Type B pancreatic cell (in vitro differentiated cells): Measurements from ENCODE around the gene TCF4. TPM values are rescaled to one million over a fixed set of nuclear protein-coding genes. Genes with fewer than 3 reads are reported as not detected.

Source experiments
- DNase-seq: peaks from one replicate; pipeline ENCODE4 v3.0.0; 2021; ENCODE audit warnings: mixed read lengths; ENCODE audit not compliant: unreplicated experiment; ENCODE audit errors: extremely low spot score
- H3K27ac Mint-ChIP-seq: 2 replicates; pipeline ENCODE4 v1.8.0; 2021; ENCODE audit warnings: mild to moderate bottlenecking, mixed read lengths
- H3K27me3 Mint-ChIP-seq: 2 replicates; pipeline ENCODE4 v1.8.0; 2021; ENCODE audit warnings: mixed read lengths
- H3K36me3 Mint-ChIP-seq: 2 replicates; pipeline ENCODE4 v1.8.0; 2021; ENCODE audit warnings: mixed read lengths
- H3K4me1 Mint-ChIP-seq: one replicate; pipeline ENCODE4 v1.8.0; 2021; ENCODE audit warnings: mixed read lengths; ENCODE audit not compliant: unreplicated experiment
- H3K4me3 Mint-ChIP-seq: 2 replicates; pipeline ENCODE4 v1.8.0; 2021; ENCODE audit warnings: mild to moderate bottlenecking, mixed read lengths
- H3K9me3 Mint-ChIP-seq: 2 replicates; pipeline ENCODE4 v1.8.0; 2021; ENCODE audit warnings: mixed read lengths
- total RNA-seq: library from RNA; stranded (reverse); gene quantifications from 2 replicates; pipeline ENCODE4 v1.2.1, GENCODE V29; 2021; ENCODE audit warnings: low replicate concordance
- TF ChIP-seq, protein P1 (sequence below): fragments of 200-600 bp; sonication (generic); conservative IDR thresholded peaks from 2 replicates; pipeline ENCODE4 v1.5.0; 2021; ENCODE audit warnings: antibody characterized with exemption, mild to moderate bottlenecking

The TCF4 gene
- total RNA-seq, 1 donor from 2014 or later, result 189 TPM

DNA sequence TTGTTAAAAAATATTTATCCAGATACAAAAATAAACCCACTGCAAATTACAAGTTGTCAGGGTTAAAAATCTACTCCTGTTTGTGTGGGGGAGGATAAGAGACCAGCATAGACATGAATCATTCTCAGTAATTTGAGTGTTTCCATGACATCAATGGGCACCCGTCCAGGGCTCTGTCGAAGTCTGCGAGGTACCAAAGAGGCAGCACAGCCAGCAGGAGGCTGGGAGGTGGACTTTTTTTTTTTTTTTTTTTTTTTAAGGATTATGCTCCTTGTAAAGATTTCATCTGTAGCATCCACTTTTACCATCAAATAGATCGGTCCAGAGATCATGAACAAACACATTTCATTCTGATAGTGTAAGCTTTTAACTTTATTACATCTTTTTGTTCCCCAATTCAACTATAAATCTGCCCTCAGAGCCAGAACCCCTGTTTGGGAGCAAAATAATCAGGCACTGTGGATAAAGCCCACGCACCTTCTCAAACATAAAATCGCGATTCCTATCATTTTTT lies 182.0 kb downstream of the TCF4 start:
- Mint-ChIP-seq H3K36me3 (no peaks in the 10 kb centered on the region), H3K27ac (no peak overlapping the region), H3K9me3 (no peaks in the 10 kb centered on the region), H3K4me1 (peaks cover 55% of the 10 kb centered on the region), H3K4me3 (peak overlapping the region; percentile 65), H3K27me3 (peaks cover 2% of the 10 kb centered on the region)
- no peak for DNase-seq
- TF ChIP-seq, protein P1, sequence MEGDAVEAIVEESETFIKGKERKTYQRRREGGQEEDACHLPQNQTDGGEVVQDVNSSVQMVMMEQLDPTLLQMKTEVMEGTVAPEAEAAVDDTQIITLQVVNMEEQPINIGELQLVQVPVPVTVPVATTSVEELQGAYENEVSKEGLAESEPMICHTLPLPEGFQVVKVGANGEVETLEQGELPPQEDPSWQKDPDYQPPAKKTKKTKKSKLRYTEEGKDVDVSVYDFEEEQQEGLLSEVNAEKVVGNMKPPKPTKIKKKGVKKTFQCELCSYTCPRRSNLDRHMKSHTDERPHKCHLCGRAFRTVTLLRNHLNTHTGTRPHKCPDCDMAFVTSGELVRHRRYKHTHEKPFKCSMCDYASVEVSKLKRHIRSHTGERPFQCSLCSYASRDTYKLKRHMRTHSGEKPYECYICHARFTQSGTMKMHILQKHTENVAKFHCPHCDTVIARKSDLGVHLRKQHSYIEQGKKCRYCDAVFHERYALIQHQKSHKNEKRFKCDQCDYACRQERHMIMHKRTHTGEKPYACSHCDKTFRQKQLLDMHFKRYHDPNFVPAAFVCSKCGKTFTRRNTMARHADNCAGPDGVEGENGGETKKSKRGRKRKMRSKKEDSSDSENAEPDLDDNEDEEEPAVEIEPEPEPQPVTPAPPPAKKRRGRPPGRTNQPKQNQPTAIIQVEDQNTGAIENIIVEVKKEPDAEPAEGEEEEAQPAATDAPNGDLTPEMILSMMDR, result peak; percentile 38

DNA sequence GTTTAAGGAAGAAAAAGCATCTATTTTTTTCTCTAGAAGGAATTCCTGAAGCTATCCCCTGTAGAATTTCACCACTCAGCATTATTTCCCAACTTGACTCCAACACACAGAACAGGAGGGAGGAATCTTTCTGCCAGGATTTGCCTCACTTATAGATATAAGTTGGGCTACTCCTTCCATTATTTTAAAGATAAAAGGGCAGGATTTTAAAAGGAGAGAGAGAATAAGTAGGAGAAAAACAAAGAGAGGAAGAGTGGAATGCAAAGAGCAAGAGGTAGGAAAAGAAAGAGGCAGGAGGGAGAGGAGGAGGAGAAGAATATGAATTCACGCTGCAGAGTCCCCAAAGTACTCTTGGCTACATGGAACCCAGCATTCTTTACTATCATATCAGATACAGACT lies 182.5 kb downstream of the TCF4 start:
- peak overlapping the region; percentile 65 for H3K4me3 Mint-ChIP-seq
- H3K27ac Mint-ChIP-seq, result peak overlapping the region; percentile 39
- H3K9me3 Mint-ChIP-seq, result no peaks in the 10 kb centered on the region
- no peaks in the 10 kb centered on the region for H3K36me3 Mint-ChIP-seq
- TF ChIP-seq, protein P1, result no peak
- H3K4me1 Mint-ChIP-seq, result peaks cover 58% of the 10 kb centered on the region
- no peaks in the 10 kb centered on the region for H3K27me3 Mint-ChIP-seq
- DNase-seq, result no peak

DNA sequence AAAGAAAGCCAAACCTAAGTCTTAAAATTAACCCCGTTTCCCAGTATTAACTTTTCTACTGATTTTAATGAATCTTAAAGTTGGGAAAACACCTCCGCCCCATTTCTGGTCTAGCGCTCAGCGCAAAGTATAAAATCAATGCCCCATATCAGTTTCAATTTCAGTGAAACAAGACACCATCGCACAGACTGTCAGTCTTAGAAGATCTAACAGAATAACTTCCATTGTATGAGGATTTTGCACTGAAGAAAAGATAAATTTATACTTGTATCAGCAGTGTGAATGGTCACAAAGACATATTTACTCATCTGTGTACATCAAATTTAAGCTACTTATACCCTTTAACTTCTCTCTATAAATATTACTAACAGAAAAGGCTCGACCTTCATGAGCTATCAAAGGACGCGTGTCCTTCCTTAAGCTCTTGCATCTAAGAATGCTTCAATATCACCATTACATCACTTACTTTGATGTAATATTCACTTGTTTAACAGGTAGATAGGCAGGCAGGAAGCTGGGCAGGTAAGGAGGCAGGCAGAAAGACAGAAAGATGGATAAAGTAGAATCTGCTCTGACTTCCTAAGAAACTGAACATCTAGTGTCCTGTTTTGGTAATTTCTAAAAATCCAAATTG lies 183.0 kb downstream of the TCF4 start:
- no peak for DNase-seq
- H3K9me3 Mint-ChIP-seq, result no peaks in the 10 kb centered on the region
- TF ChIP-seq, protein P1, result no peak
- H3K4me3 Mint-ChIP-seq, result no peak overlapping the region
- H3K27ac Mint-ChIP-seq, result peak overlapping the region; percentile 39
- H3K27me3 Mint-ChIP-seq, result no peaks in the 10 kb centered on the region
- no peaks in the 10 kb centered on the region for H3K36me3 Mint-ChIP-seq
- peaks cover 58% of the 10 kb centered on the region for H3K4me1 Mint-ChIP-seq

DNA sequence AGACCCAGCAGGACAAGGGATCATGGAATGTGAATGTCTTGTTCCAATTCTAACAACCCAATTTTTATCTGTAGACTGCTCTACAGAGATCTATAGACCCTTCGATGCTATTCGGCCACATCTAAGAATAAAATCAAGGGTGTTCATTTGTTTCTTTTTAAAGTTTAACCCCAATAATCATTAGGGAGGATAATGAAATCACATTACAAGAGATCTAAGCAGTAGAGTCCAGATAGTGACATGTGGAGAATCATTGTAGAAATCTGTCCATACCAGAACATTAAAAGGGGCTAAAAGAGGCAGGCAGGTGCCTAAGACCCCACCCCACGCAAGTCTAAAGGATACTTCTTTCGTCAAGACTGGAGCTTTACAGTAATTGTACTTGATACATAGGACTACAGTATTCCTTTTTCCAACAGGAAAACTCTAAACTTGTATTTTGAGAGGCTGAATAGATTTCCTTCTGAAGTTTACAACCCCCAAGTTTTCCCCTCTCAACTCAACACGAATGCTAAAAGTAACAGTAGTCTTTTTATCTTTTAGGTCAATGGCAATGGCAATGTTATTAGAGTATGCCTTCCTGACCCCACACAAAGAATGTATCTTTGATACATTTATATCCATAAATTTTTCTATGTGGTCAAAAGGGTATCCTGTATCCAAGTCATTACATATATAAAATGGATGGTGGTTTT lies 183.7 kb downstream of the TCF4 start:
- H3K36me3 Mint-ChIP-seq, result no peaks in the 10 kb centered on the region
- TF ChIP-seq, protein P1, result no peak
- no peak overlapping the region for H3K4me3 Mint-ChIP-seq
- no peak for DNase-seq
- no peak overlapping the region for H3K27ac Mint-ChIP-seq
- no peaks in the 10 kb centered on the region for H3K9me3 Mint-ChIP-seq
- H3K27me3 Mint-ChIP-seq, result no peaks in the 10 kb centered on the region
- H3K4me1 Mint-ChIP-seq, result peaks cover 58% of the 10 kb centered on the region

DNA sequence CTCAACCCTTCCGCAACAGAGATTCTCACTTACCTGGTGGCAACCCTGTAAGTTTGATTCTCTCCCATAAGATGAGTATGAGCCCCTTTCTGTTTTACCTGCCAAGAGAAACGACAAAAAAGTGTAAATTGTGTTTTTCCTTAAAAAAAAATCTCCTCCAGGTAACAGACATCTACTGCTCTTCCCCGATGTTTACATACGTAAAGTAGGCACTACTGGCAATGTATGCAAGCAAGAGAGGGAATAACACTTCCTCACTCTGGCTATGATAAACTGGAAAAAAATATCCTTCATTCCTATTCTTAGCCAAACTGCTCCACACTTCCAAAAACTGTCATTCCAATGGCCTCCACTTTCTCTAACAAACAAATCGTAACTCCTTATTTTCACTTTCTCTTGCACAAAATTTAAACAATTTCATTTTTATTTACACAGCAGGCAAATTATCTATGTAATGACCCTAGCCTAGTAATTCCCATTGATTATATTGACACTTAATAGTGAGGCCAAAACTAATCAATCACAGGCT lies 184.5 kb downstream of the TCF4 start:
- no peak for DNase-seq
- TF ChIP-seq, protein P1, result no peak
- no peak overlapping the region for H3K4me3 Mint-ChIP-seq
- no peak overlapping the region for H3K27ac Mint-ChIP-seq
- no peaks in the 10 kb centered on the region for H3K27me3 Mint-ChIP-seq
- no peaks in the 10 kb centered on the region for H3K9me3 Mint-ChIP-seq
- H3K4me1 Mint-ChIP-seq, result peaks cover 58% of the 10 kb centered on the region
- no peaks in the 10 kb centered on the region for H3K36me3 Mint-ChIP-seq
